ENCODE measurements around the gene KCNC1.

KCNC1 gene

GRCh38 chr11:17742019-17742418 lies 7.4 kb downstream of the KCNC1 start:
- Histone ChIP-seq H3K4me2 (ENCODE audit: low read length) (no peak overlapping the region), H3K27me3 (ENCODE audit: control insufficient read depth, insufficient read depth, low read length) (peaks cover 10% of the 10 kb centered on the region), H3K36me3 (ENCODE audit: insufficient read depth, low read length) (no peaks in the 10 kb centered on the region), H3K4me3 (ENCODE audit: low read length) (no peak overlapping the region), H3K9ac (ENCODE audit: low read depth, low read length) (no peak overlapping the region), H3K9me3 (replicated peaks; ENCODE audit: low read length) (no peaks in the 10 kb centered on the region), H3K4me1 (ENCODE audit: control insufficient read depth, insufficient read depth, low read length) (peaks cover 8% of the 10 kb centered on the region)

GRCh38 chr11:17743026-17743807 lies 8.6 kb downstream of the KCNC1 start:
- Histone ChIP-seq H3K36me3 (ENCODE audit: insufficient read depth, low read length) (no peaks in the 10 kb centered on the region), H3K4me3 (ENCODE audit: low read length) (no peak overlapping the region), H3K4me1 (ENCODE audit: control insufficient read depth, insufficient read depth, low read length) (peaks cover 8% of the 10 kb centered on the region), H3K9me3 (replicated peaks; ENCODE audit: low read length) (no peaks in the 10 kb centered on the region), H3K9ac (ENCODE audit: low read depth, low read length) (no peak overlapping the region), H3K4me2 (ENCODE audit: low read length) (no peak overlapping the region), H3K27me3 (ENCODE audit: control insufficient read depth, insufficient read depth, low read length) (peaks cover 13% of the 10 kb centered on the region)

- no peak overlapping the region for H3K4me3 ChIP-seq (ENCODE audit: low read length)
- H3K27me3 ChIP-seq (ENCODE audit: control insufficient read depth, insufficient read depth, low read length), result peaks cover 13% of the 10 kb centered on the region
- no peaks in the 10 kb centered on the region for H3K36me3 ChIP-seq (ENCODE audit: insufficient read depth, low read length)
- H3K9ac ChIP-seq (ENCODE audit: low read depth, low read length), result no peak overlapping the region
- peaks cover 8% of the 10 kb centered on the region for H3K4me1 ChIP-seq (ENCODE audit: control insufficient read depth, insufficient read depth, low read length)
- H3K9me3 ChIP-seq (replicated peaks; ENCODE audit: low read length), result no peaks in the 10 kb centered on the region
- H3K4me2 ChIP-seq (ENCODE audit: low read length), result no peak overlapping the region
Measured at GRCh38 chr11:17743808-17744119, 9.2 kb downstream of the KCNC1 start.

- no peaks in the 10 kb centered on the region for H3K9me3 ChIP-seq (replicated peaks; ENCODE audit: low read length)
- H3K27me3 ChIP-seq (ENCODE audit: control insufficient read depth, insufficient read depth, low read length), result peaks cover 15% of the 10 kb centered on the region
Measured at GRCh38 chr11:17744151-17744940, 9.8 kb downstream of the KCNC1 start.

DNA sequence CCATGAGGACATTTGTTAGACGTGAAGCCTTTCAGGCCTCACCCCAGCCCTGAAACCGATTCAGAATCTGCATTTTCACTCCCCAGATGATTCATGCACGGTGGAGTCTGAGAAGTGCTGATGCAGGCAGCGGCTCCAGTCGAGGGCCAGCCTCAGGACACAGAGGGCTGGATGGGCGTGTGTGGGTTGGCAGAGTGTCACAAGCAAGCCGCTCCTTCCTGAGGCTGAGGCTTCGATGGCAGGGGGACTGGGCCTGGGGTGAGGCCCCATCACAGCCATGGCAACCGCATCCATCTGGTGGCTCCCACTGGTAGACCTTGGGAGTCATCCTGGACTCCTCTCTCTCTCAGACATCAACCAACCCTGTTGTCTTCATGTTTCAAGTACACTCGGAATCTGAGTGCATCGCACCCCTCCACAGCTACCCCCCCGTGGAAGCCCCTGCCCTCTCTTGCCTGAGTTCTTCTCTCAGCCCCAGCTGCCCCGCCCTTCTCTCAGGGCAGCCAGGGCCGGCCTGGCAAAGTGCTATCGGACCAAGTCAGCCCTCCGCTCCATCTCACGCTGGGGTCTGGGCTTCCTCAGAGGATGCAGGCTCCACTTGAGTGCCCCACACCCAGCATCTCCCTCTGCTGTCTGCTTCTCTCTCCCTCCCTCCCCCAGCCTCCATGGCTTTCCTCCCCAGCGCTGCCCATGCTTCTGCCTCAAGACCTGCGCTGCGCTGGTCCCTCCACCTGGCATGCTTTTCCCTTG lies 10.6 kb downstream of the KCNC1 start:
- H3K9ac ChIP-seq (ENCODE audit: low read depth, low read length), result no peak overlapping the region
- no peaks in the 10 kb centered on the region for H3K9me3 ChIP-seq (replicated peaks; ENCODE audit: low read length)
- H3K4me3 ChIP-seq (ENCODE audit: low read length), result no peak overlapping the region
- H3K36me3 ChIP-seq (ENCODE audit: insufficient read depth, low read length), result no peaks in the 10 kb centered on the region
- no peak overlapping the region for H3K4me2 ChIP-seq (ENCODE audit: low read length)
- peaks cover 8% of the 10 kb centered on the region for H3K4me1 ChIP-seq (ENCODE audit: control insufficient read depth, insufficient read depth, low read length)
- peaks cover 22% of the 10 kb centered on the region for H3K27me3 ChIP-seq (ENCODE audit: control insufficient read depth, insufficient read depth, low read length)

More at GRCh38 chr11:17744151-17744940, 9.8 kb downstream of the KCNC1 start:
- no peak overlapping the region for H3K4me2 ChIP-seq (ENCODE audit: low read length)
- H3K9ac ChIP-seq (ENCODE audit: low read depth, low read length), result no peak overlapping the region
- no peaks in the 10 kb centered on the region for H3K36me3 ChIP-seq (ENCODE audit: insufficient read depth, low read length)
- H3K4me1 ChIP-seq (ENCODE audit: control insufficient read depth, insufficient read depth, low read length), result peaks cover 8% of the 10 kb centered on the region
- no peak overlapping the region for H3K4me3 ChIP-seq (ENCODE audit: low read length)

DNA sequence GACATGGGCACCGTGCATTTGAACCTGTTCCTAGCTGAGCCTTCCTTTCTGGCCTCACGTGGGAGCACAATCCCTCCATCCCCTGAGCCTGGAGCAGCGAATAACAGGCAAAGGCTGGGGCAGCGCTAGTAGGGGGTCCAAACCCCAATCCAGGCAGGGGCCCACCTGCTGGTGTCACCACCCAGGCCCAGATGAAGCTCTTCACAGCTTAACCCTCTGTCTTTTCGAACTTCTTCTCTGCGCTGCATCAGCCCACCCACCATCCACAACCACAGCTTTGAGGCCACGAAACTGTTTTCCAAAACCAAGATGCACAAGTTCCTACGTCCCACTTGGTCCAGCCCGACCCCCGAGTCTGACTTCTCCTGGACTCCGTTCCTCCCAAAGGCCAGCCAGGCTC lies 11.5 kb downstream of the KCNC1 start:
- H3K4me1 ChIP-seq (ENCODE audit: control insufficient read depth, insufficient read depth, low read length), result peaks cover 8% of the 10 kb centered on the region
- no peaks in the 10 kb centered on the region for H3K36me3 ChIP-seq (ENCODE audit: insufficient read depth, low read length)
- no peaks in the 10 kb centered on the region for H3K9me3 ChIP-seq (replicated peaks; ENCODE audit: low read length)
- H3K27me3 ChIP-seq (ENCODE audit: control insufficient read depth, insufficient read depth, low read length), result peaks cover 22% of the 10 kb centered on the region
- no peak overlapping the region for H3K9ac ChIP-seq (ENCODE audit: low read depth, low read length)
- H3K4me3 ChIP-seq (ENCODE audit: low read length), result no peak overlapping the region
- no peak overlapping the region for H3K4me2 ChIP-seq (ENCODE audit: low read length)

DNA sequence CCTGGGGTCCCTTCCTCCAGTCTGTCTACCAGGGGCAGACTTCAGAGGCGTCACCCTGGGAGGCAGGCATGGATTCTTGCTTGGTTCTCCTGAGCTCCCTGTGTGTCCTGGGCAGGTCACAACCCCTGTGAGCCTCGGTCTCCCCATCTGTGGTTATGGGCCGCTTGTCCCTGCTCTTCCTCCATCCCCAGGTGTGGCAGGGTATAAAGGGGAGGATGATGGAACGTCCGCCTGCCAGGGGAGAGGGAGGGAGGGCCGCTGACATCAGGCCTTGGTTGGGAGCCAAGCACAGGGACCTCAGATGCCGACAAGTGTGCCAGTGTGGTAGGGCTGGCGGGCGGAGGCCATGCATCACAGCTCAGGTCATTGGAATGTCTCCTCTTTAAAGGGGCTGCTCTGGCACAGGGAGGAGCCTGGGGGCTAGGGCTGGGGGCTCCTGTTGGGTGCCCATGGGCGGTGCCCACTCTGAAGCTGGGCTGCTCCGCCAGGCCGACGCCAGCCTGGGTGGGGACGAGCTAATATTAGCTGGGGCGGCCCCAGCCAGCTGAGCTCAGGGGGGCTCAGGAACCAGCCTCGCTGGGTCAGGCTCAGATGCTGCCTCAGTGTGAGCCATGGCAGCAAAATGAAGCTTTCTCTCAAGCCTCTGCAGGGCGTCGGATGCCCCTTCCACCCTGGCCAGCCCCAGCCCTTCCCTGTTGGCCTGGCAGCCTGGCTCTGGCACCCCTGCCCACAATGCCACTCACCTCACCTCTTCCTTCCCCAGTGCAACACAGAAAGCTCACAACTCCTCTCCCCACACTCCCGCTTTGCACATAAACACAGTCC lies 12.8 kb downstream of the KCNC1 start:
- Histone ChIP-seq H3K4me1 (ENCODE audit: control insufficient read depth, insufficient read depth, low read length) (peaks cover 8% of the 10 kb centered on the region), H3K27me3 (ENCODE audit: control insufficient read depth, insufficient read depth, low read length) (peaks cover 31% of the 10 kb centered on the region), H3K4me3 (ENCODE audit: low read length) (no peak overlapping the region), H3K36me3 (ENCODE audit: insufficient read depth, low read length) (no peaks in the 10 kb centered on the region), H3K9ac (ENCODE audit: low read depth, low read length) (no peak overlapping the region), H3K4me2 (ENCODE audit: low read length) (no peak overlapping the region), H3K9me3 (replicated peaks; ENCODE audit: low read length) (no peaks in the 10 kb centered on the region)

GRCh38 chr11:17748044-17748443 lies 13.5 kb downstream of the KCNC1 start:
- no peaks in the 10 kb centered on the region for H3K9me3 ChIP-seq (replicated peaks; ENCODE audit: low read length)
- no peaks in the 10 kb centered on the region for H3K36me3 ChIP-seq (ENCODE audit: insufficient read depth, low read length)
- H3K9ac ChIP-seq (ENCODE audit: low read depth, low read length), result no peak overlapping the region
- peaks cover 8% of the 10 kb centered on the region for H3K4me1 ChIP-seq (ENCODE audit: control insufficient read depth, insufficient read depth, low read length)
- no peak overlapping the region for H3K4me3 ChIP-seq (ENCODE audit: low read length)
- H3K4me2 ChIP-seq (ENCODE audit: low read length), result no peak overlapping the region
- peaks cover 38% of the 10 kb centered on the region for H3K27me3 ChIP-seq (ENCODE audit: control insufficient read depth, insufficient read depth, low read length)

- Histone ChIP-seq H3K9ac (ENCODE audit: low read depth, low read length) (no peak overlapping the region), H3K4me3 (ENCODE audit: low read length) (no peak overlapping the region), H3K27me3 (ENCODE audit: control insufficient read depth, insufficient read depth, low read length) (peaks cover 47% of the 10 kb centered on the region), H3K4me2 (ENCODE audit: low read length) (no peak overlapping the region), H3K4me1 (ENCODE audit: control insufficient read depth, insufficient read depth, low read length) (peaks cover 1% of the 10 kb centered on the region), H3K36me3 (ENCODE audit: insufficient read depth, low read length) (no peaks in the 10 kb centered on the region), H3K9me3 (replicated peaks; ENCODE audit: low read length) (no peaks in the 10 kb centered on the region)
Measured at GRCh38 chr11:17748761-17749721, 14.5 kb downstream of the KCNC1 start.

- Histone ChIP-seq H3K4me3 (ENCODE audit: low read length) (no peak overlapping the region), H3K4me1 (ENCODE audit: control insufficient read depth, insufficient read depth, low read length) (no peaks in the 10 kb centered on the region)
Measured at GRCh38 chr11:17750013-17750800, 15.6 kb downstream of the KCNC1 start.

More at GRCh38 chr11:17750013-17750800, 15.6 kb downstream of the KCNC1 start:
- Histone ChIP-seq H3K4me2 (ENCODE audit: low read length) (no peak overlapping the region), H3K9ac (ENCODE audit: low read depth, low read length) (no peak overlapping the region), H3K36me3 (ENCODE audit: insufficient read depth, low read length) (no peaks in the 10 kb centered on the region), H3K27me3 (ENCODE audit: control insufficient read depth, insufficient read depth, low read length) (peaks cover 58% of the 10 kb centered on the region), H3K9me3 (replicated peaks; ENCODE audit: low read length) (no peaks in the 10 kb centered on the region)
